ENCODE results near the gene MDM1.
A peak's percentile ranks its signal among the peaks of the same experiment; 100 is the strongest.

The MDM1 gene

GRCh38 chr12:68319988-68320623 lies 12.1 kb downstream of the MDM1 start:
- peak; percentile 67 for DNase-seq

- peak; percentile 53 for DNase-seq
Observed at GRCh38 chr12:68317047-68317667, 15.0 kb downstream of the MDM1 start.

GRCh38 chr12:68310370-68310769 lies 21.8 kb downstream of the MDM1 start:
- DNase-seq, result peak; percentile 90

GRCh38 chr12:68306564-68306963 lies 25.6 kb downstream of the MDM1 start:
- DNase-seq, result no peak

GRCh38 chr12:68305278-68305677 lies 26.9 kb downstream of the MDM1 start:
- DNase-seq, result no peak

- peak; percentile 6 for DNase-seq
Observed at GRCh38 chr12:68304626-68305025, 27.5 kb downstream of the MDM1 start.

- DNase-seq, result peak; percentile 14
Observed at GRCh38 chr12:68303850-68304249, 28.3 kb downstream of the MDM1 start.

GRCh38 chr12:68297929-68298328 lies 34.2 kb downstream of the MDM1 start:
- DNase-seq, result no peak

- DNase-seq, result no peak
Observed at GRCh38 chr12:68294251-68294650, 37.9 kb downstream of the MDM1 start.

GRCh38 chr12:68293347-68293746 lies 38.8 kb downstream of the MDM1 start:
- no peak for DNase-seq

- no peak for DNase-seq
Observed at GRCh38 chr12:68292151-68292943, 39.8 kb downstream of the MDM1 start.

GRCh38 chr12:68291396-68292036 lies 40.6 kb downstream of the MDM1 start:
- no peak for DNase-seq

- DNase-seq, result no peak
Observed at GRCh38 chr12:68290126-68290525, 42.0 kb downstream of the MDM1 start.

GRCh38 chr12:68287106-68287505 lies 45.1 kb downstream of the MDM1 start:
- no peak for DNase-seq

GRCh38 chr12:68286396-68286795 lies 45.8 kb downstream of the MDM1 start:
- DNase-seq, result no peak

GRCh38 chr12:68285541-68285940 lies 46.6 kb downstream of the MDM1 start:
- no peak for DNase-seq

GRCh38 chr12:68281322-68282077 lies 50.7 kb downstream of the MDM1 start:
- DNase-seq, result no peak

- DNase-seq, result no peak
Observed at GRCh38 chr12:68280240-68280639, 51.9 kb downstream of the MDM1 start.

- DNase-seq, result no peak
Observed at GRCh38 chr12:68279227-68280054, 52.7 kb downstream of the MDM1 start.

- no peak for DNase-seq
Observed at GRCh38 chr12:68276402-68276930, 55.7 kb downstream of the MDM1 start.

GRCh38 chr12:68272732-68273131 lies 59.4 kb downstream of the MDM1 start:
- DNase-seq, result no peak

- peak; percentile 44 for DNase-seq
Observed at GRCh38 chr12:68271346-68271745, 60.8 kb downstream of the MDM1 start.
